ENCODE results near the gene STK38L.

The STK38L gene

DNA sequence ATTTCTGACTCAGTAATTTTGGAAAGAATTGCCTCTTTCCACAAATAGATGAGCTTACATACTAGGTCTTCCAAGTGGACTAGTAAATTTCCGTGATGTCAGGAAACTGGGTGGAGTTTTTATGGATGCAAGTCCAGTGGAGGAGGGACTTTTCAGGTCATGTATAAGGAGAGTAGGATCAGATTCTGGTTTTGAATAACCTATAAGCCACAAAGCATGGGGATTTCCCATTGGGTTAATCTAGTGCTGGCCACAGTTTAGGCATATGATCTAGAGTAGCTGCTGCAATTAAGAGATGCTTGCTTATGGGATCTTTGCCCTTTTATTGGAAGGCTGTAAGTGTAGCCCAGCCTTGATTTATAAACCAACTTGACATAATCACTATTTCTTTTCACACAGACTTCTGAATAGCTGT lies 33.8 kb downstream of the STK38L start:
- no peak for DNase-seq (ENCODE audit: low read depth in 2 of 2)

DNA sequence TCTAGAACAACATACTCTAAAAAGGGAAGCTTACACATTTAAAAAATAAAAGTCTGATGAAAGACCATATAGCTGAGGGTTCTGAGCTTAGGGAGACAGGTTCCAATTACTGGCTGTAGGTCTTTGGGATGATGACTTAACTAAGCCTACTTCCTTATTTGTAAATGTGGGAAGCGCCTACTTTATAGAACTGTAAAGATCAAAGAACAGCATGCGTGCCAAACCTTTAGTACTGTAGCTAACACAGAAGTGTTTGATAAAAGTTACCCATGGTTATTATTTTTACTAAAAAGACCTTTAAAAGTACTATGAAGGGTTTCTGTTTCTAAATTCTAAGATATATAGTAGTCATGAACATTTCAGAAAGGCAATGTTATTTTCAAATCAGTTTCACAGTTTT lies 35.7 kb downstream of the STK38L start:
- DNase-seq (ENCODE audit: low read depth in 2 of 2), result no peak

DNA sequence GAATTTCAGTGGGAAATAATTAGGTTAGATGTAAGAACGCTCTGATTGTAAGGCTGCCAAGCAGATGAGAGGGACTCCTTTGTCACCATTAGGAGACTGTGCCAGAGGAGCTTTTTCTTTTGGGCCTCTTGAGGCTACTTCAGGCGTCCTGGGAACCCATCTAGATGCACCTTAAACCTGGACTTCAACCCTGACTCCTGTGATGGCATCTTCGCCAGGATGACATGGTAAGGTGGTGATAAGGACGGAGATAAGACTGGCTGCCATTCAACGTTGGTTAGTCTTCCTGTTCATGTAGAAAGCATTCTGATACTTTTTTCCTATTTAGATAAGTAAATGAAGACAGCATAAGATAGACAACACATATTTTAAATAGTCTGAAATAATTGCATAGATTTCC lies 36.3 kb downstream of the STK38L start:
- DNase-seq (ENCODE audit: low read depth in 2 of 2), result no peak

GRCh38 chr12:27282754-27283153 lies 38.7 kb downstream of the STK38L start:
- DNase-seq (ENCODE audit: low read depth in 2 of 2), result no peak

DNA sequence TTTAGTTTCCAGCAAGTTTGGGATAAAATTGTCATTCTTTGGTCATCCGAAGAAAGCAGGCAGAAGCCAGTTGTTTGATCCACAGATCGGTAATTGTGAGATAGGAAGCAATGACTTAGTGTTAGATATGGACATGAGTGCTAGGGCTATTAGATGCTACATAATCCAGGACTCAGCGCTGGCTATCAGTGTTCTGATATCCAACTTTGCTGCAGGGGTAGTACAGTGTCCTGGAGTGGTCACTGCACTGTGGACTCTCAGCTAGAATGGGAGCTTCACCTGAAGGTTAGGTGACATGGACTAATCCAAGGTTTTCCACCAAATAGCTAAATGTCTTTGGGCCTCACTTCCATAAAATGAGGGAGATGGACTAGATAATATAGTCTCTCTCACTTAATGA lies 39.9 kb downstream of the STK38L start:
- DNase-seq (ENCODE audit: low read depth in 2 of 2), result no peak

DNA sequence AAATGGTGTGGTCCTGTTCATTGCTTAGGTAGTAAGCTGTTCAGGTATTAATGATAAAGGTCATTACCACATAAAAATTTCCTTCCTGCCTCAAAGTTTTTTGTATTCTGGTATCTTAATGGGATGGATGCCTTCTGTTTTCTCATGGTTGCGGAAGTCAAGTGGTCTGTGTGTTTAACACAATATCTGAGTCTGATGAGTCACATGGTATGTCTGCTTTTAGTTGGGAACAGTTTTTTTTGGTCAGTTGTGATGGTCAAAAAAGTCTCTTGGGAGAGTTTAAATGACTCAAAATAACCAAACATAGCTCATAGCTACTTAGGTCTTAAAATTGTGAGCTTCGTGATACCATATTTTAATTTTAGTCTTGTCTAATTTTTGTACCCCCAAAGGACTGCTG lies 40.7 kb downstream of the STK38L start:
- no peak for DNase-seq (ENCODE audit: low read depth in 2 of 2)

- no peak for DNase-seq (ENCODE audit: low read depth in 2 of 2)
Measured at GRCh38 chr12:27285403-27285802, 41.3 kb downstream of the STK38L start.

GRCh38 chr12:27289414-27289813 lies 45.3 kb downstream of the STK38L start:
- DNase-seq (ENCODE audit: low read depth in 2 of 2), result no peak

- DNase-seq (ENCODE audit: low read depth in 2 of 2), result no peak
Measured at GRCh38 chr12:27290501-27291168, 46.5 kb downstream of the STK38L start.

GRCh38 chr12:27291862-27292261 lies 47.8 kb downstream of the STK38L start:
- DNase-seq (ENCODE audit: low read depth in 2 of 2), result no peak

DNA sequence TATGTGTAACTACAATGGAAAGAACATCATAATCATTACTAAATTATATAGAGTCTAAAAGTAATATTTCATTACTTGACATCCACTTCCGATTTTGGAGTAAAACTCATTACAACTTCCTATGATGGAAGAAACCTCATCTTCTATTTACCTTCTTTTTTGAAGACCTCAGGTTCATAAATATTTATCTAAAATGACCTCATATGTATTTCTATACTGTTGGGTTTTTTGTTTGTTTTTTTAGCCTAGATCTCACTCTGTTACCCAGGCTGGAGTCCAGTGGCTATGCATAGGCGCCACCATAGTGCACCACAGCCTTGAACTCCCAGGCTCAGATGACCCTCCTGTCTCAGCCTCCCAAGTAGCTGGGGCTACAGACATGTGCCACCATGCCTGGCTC lies 48.6 kb downstream of the STK38L start:
- DNase-seq (ENCODE audit: low read depth in 2 of 2), result no peak

DNA sequence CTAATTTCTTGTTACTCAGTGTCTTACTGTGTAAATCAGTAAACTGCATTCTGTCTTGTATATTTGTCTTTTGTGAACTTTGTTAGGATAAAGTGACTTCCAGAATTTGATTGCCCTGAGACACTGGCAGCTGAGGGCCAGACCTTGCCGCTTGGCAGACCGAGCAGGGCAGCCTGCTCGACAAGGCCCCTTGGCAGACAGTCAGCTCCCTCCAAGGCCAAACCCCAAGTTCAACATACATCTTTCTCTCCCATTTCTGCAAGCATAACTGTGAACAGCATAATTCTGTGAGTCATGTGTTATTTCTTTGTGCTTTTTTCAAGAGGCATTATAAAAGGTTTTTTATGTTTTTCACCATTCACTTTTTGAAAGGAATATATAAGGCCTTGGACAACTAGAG lies 49.4 kb downstream of the STK38L start:
- no peak for DNase-seq (ENCODE audit: low read depth in 2 of 2)

DNA sequence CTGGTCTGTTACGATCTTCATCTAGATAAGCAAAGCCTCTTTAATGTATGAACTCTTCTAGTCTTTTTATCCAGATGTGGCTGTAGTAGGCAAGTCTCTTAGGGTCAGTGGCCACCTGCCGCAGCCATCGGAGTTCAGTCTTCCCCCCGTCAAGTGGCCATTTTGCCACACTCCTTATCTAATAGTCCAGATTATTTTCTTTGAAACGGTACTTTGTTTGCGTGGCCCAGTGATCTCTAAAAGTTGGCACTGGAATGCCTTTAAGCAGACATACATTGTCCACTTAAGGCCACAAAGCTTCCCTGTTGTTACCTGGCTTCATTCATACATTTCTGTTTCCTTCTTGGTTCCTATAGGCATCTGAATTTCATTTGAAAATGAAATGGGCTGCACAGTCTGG lies 52.6 kb downstream of the STK38L start:
- DNase-seq (ENCODE audit: low read depth in 2 of 2), result no peak

DNA sequence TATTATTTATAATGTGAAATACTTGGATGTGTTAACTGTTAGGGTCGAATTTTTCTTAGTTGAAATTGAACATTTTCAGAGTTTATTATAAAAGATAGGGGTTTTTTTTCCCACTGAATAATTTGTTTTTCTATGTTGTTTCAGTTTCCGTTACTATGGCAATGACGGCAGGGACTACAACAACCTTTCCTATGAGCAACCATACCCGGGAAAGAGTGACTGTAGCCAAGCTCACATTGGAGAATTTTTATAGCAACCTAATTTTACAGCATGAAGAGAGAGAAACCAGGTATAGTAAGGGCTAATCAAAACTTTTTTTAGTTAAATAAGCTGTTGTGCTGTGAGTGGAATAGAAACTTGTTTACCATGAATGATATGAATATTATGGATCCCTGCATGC lies 53.5 kb downstream of the STK38L start:
- no peak for DNase-seq (ENCODE audit: low read depth in 2 of 2)

DNA sequence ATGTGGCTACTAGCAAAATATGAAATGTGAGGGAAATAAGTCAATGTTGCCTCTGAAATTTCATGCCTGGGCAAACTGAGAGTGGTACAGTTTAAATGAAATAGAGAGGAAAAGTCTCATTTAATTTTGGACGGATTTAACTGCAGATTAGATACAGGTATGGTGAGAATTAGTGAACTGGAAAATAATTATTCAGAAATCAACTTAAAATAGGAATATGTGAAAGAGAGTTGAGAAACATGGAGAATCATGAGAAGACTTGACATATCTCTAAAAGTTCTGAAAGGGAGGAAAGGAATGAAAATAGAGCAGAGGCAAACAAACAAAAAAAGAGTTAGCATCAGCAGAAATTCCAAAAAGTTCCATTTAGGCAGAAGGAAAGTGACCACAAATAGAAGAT lies 55.0 kb downstream of the STK38L start:
- no peak for DNase-seq (ENCODE audit: low read depth in 2 of 2)

GRCh38 chr12:27300226-27300625 lies 56.1 kb downstream of the STK38L start:
- DNase-seq (ENCODE audit: low read depth in 2 of 2), result no peak

GRCh38 chr12:27303139-27304111 lies 59.3 kb downstream of the STK38L start:
- no peak for DNase-seq (ENCODE audit: low read depth in 2 of 2)

DNA sequence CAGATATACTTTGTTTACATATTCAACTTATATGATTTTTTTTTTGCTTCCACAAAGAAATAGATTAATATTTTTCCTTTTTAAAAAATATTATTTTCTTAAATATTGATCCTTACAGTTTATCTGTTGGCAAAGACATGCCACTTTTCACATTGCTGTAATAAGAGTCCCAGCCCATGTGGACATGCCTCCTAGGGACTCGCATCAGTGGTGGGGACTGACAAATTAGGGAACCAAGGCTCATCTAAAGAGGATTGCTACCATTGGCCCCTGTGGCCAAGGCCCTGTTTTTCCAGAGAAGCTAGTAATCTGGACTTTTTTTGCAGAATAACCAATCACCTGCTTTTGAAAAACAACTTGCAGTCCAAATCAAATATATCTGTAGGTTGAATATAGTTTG lies 60.8 kb downstream of the STK38L start:
- no peak for DNase-seq (ENCODE audit: low read depth in 2 of 2)

DNA sequence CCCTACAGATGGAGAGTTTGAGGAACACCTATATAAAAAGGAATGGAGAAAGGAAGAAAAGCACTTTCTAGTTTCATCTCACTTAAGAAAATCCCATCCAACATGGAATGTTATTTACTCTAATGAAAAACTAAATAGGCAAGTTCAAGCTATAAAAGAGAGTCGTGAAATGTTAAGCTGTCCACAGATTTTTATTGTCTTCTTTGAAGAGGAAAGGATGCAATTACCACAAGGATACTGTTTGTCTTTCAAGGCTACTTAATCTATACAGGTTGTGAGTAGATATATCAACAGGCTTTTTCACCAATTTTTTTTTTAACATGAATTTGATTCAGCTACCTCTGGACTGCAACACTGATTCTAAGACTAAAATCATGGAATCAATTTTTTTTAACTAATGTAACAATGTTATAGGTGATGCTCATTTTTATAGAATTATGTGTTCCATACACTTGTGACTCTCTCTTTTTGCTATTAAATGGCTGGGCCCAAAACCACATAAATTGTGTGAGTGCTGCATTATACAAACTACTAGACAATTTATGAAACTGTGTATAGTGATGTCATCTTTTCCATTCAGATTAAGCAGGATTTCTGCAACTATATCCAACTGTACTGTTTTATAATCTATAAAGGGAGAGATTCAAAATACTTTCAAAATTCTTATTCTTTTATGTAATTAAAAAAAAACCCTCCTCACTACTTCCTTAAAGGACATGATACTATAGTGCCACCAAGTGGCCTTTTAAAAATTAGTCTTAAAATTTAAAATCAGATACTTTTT lies 61.8 kb downstream of the STK38L start:
- no peak for DNase-seq (ENCODE audit: low read depth in 2 of 2)

DNA sequence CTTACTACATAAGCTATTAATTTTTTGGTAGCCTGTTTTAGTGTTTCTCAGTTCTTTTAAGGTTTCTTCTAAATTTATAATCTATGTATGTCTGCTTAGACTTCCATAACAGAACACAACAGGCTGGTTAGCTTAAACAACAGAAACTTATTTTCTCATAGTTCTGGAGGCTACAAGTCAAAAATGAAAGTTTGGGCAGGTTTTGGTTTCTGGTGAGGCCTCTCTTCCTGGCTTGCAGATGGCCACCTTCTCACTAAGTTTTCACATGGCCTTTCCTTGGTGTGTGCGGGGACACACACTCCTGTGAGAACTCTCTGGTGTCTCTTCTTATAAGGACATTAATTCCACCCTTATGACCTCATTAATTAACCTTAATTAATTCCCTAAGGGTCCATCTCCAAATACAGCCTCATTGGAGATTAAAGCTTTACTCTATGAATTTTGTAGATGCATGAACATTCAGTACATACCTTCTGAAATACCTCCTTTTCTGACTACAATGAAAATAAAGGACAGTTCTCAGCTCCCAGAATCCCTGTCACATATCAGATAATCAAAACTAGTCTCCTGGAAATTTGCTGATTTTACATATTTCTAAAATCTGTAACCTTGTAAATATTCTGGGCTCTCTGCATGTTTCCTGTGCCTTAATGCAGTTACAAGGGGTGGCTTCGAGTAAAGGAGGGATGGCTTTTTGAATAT lies 65.4 kb downstream of the STK38L start:
- no peak for DNase-seq (ENCODE audit: low read depth in 2 of 2)

DNA sequence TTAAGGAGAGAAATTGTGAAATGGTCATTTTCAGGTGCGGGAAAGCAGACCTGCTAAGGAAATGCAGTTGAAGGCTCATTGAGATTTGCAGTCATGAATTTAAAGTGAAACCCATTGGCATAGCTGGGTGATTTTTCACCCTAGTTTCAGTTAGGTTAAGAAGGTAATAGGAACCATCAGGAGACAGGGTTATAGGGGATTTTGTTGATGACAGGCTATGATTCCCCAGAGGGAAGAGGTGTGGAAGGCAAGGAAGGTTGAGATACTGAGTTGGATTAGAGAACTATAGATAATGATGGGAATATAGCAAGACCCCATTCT lies 65.9 kb downstream of the STK38L start:
- DNase-seq (ENCODE audit: low read depth in 2 of 2), result no peak

DNA sequence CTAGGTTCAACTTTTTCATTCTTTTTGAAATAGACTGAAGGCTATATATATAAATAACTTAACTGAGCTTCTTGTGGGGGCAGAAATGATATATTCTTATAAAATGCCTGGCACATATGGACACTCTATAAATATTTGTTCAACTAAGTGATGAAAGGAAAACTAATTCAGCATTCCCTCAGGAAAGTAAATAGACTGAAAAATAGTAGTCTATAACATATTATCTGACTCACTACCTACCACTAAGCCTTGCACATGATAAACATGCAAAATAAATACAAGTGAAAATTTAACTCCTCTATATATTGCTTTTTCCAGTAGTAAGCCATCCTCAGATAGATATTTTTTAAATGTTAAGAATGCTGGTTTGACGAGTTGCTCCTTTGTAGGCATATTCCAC lies 72.9 kb downstream of the STK38L start:
- no peak for DNase-seq (ENCODE audit: low read depth in 2 of 2)

Measured in activated CD8-positive, alpha-beta memory T cell treated with anti-CD3 and anti-CD28 coated beads for 4 hours (primary cell).